GM12892 (cell line): ENCODE measurements around the gene LDHD.

Experiments used
- DNase-seq: peaks from one replicate; pipeline ENCODE4 v3.0.0; 2011; ENCODE audit not compliant: insufficient read length
- FAIRE-seq: peaks from 2 replicates; lab custom pipeline; 2011; peaks lifted over from hg19 to GRCh38; lab: Jason Lieb, UNC
- POLR2A ChIP-seq: IDR thresholded peaks from 2 replicates; pipeline ENCODE4 v1.6.1; 2011; ENCODE audit warnings: low read depth, low read length, control low read depth
- POLR2AphosphoS5 ChIP-seq: IDR thresholded peaks from 2 replicates; pipeline ENCODE4 v1.6.1; 2011; ENCODE audit warnings: low read depth, low read length, control low read depth
- TAF1 ChIP-seq: IDR thresholded peaks from 2 replicates; pipeline ENCODE4 v1.6.1; 2011; ENCODE audit warnings: low read depth, mild to moderate bottlenecking, control low read depth, low read length, borderline replicate concordance

Gene LDHD

DNA sequence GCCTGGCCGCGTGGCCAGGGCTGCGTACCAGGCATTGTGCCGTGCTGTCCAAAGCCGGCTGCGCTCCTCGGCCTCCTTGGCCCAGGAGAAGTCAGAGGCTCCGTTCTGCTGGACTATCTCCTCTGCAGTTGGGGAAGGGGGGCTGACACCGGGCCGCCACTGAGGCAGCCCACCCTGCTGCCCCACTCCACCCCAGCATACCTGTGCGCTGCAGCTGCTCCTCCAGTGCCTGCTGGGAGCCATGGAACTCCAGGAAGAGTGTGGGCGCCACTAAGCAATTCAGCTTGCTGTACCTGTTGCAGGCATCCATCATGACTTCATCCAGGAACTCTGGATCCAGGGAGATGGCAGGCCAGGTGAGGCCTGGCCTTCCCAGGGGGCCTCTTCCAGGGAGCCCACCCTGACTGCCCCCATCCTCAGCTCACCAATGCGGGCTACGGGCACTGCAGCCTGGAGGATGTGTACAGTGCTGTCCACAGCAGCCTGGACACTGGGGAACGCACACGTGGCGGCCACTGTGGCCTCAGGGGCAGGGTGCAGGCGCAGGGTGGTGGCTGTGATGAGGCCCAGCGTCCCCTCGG, 2.9 kb downstream of the LDHD start:
- TF ChIP-seq POLR2AphosphoS5 (no peak), TAF1 (no peak), POLR2A (no peak)
- no peak for FAIRE-seq
- no peak for DNase-seq

DNA sequence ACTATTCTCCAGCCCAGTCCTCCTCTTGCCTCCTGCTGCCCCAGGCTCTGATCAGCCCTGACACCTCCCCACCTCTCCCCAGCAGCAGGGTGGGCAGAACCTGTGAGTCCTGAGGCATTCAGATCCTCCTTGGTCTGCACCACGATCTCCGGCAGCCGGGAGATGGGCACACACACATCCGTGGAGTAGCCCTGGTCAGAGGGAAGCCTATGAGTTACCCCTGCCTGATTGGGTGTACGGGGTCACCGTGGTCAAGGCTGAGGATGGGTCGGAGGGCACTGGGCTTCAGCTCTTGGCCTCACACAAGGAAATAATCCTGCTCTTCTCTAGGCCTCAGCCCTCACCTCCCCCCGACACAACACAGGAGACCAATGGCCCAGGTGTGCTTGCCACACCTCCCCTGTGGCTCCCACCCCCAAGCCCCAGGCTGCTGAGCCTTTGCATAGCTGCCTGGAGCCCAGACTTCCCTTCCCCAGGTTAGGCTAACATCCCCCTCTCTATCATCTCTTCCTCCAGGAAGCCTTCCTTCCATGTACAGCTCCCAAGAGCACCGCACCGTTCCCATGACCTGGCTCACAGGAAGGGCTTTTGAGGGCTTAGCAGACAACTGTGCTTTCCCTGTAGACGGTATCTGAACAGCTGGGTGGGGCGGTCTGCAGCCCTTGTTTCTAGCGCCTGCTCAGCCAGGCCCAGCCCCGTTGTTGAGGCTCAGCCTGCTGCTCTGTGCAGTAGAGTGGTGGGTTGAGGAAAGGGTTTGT, 3.7 kb downstream of the LDHD start:
- TF ChIP-seq TAF1 = no peak
- no peak for DNase-seq
- FAIRE-seq = no peak

DNA sequence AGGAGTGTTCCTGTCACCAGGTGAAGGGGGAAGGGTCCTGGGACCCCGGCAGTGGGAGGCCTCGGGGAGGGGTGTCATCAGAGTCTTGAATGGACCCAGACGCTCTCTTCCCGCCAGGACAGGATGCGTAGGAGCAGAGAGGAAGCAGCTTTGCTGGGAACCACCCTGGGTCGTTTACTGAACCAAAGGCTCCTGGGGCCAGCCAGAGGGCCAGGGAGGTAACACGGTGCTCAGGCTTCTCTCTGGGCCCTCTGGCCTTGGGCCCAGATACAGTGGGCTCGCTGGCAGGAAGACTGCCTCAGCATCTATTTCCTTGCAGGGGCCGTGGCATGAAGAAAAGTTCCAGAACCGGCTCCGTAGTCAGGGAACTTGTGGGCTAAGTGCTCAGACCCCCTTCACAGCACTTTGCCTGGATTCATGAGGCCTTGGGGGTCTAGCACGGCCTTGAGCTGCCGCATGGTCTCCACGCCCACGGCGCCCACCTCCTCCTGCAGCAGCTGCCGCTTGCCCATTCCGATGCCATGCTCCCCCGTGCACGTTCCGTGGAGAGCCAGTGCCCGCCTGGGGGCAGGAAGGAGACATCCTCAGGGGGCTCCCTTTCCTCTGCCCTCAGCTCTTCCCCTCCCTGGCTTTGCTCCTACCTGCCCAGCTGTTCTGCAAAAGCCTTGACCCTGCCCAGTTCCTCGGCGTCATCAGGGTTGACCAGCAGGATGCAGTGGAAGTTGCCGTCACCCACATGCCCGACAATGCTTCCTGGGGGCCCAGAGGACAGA, 4.4 kb downstream of the LDHD start:
- no peak for FAIRE-seq
- TF ChIP-seq TAF1 = no peak
- no peak for TF ChIP-seq POLR2A
- TF ChIP-seq POLR2AphosphoS5 = no peak
- no peak for DNase-seq

DNA sequence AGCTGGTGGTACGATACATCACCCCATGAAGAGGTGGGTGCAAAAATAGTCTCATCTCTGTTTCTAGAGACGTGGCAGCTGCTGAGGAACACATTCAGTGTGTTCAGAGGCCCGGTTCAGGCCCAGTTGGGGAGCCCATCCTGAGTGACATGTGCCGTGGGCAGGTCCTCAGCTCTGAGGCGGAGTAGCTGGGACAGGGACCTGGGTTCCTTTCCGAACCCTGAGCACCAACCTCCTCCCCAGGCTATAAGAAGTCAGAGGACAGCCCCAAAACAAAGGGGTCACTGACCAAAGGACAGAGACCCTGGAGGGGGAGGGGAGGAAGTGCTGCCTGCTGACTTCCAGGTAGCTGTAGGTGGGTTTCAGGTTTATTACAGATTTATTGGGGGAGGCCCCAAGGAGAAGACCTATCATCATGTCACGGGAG, 5.1 kb downstream of the LDHD start:
- no peak for DNase-seq
- FAIRE-seq = no peak
- no peak for TF ChIP-seq POLR2A
- TF ChIP-seq POLR2AphosphoS5 = no peak
- no peak for TF ChIP-seq TAF1

DNA sequence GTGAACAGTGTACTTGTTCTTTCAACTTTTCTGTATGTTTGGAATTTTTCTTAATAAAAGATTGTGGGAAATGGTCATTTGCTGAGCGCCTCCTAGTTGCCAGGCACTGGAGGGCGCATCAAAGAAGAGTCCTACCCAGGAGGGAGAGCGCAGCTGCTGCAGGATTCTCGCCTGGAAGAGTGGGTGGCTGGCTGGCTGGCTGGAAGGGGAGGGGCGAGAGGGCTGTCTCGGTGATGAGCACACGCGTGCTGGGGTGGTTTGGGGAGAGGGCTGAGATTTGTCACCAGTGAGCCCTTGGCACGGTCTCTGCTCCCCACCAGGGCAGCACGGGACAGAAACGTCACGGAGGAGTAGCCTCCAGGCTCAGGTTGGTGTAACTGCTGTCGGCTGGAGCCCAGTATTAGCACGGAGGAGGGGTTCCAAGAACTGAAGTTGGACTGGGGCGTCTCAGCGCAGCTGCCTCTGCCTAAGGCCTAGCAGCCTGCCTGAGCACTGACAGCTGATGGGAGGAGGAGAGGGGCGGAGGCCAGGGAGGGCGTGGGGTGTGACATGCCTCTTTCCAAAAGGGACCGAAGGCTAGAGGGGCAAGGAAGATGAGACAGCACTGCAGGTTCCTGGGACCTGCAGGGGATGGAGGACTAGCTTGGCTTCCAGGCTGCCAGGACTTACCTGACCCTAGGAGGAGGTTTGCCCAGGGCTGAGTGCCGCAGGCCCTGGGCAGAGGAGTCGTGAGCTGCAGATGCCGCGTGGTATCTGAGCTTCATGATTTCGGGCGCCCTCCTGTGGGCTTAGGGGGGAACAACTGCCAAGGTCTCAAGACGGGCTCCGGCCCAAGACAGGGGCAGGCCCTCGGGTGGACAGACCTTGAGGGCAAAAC, 5.7 kb downstream of the LDHD start:
- FAIRE-seq (peak; percentile 95), DNase-seq (peak; percentile 89)
- TF ChIP-seq POLR2AphosphoS5 (no peak), TAF1 (no peak), POLR2A (no peak)

DNA sequence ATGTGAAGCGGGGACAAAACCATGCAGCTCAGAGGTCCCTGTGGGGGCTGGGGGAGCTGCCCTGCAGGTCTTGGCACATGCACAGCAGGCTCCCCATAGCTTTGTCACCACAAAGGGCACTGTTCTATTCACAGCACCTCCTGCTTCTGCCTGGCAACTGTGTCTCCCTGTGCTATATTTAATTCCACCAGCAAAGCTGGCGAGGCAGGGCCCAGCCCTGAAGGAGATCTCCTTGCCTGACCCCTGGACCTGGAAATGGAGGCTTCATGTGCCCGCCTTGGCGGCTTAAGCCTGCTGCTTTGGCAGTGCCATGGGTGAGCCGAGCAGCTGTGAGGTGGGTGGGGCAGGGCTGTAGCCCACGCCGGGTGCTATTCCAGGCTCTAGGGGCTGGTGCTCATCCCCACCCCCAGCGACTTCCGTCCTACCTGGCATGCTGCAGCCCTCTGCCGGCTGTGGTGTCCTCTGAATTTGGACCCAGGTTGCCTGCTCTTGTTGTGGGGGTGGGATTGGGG, 6.8 kb downstream of the LDHD start:
- no peak for TF ChIP-seq TAF1
- no peak for TF ChIP-seq POLR2AphosphoS5
- no peak for TF ChIP-seq POLR2A
- FAIRE-seq (no peak), DNase-seq (no peak)

DNA sequence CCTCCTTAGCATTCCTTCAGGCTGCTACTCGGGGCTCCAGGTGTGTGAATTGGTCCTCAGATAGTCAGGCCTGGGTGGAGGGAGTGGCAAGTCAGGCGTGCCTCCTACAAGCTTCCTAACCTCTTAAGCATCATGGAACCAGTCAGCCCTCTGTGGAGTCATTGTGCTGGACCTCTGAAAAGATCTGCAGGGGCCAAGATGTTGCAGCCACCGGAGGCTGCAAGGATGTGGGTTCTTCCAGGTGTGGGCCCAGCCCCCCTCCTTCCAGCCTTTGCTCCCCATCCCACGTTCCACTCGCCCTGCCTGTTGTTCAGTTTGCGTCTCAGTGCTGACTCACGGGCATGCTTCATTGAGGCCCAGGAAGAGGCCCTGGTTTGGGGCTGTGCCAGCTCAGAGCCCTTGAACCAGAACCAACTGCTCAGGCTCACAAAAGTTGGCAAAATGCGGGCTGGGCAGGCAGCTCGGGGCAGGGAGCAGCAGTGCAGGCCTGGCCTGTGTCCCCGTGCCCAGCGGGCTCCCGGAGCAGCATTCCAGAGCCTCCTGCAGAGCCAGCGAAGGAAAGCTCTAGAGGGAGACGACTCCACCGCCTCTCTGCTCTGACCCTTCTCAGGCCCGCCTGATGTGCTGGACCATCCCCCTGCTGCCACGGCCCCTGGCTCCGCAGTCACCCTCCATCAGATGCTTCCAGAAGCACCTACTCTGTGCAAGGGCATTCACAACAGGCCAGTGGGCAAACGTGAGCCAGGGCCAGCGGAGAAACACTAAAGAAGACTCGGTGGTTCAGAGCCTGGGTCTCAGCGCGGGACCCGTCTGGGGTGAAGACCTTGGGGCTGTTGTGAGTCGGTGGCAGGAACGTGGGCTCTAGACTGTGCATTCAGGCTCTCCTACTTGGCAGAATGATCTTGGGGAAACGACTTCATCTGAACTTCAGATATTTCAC, 7.5 kb downstream of the LDHD start:
- TF ChIP-seq POLR2AphosphoS5 (no peak), POLR2A (no peak), TAF1 (no peak)
- no peak for DNase-seq
- peak; percentile 78 for FAIRE-seq

DNA sequence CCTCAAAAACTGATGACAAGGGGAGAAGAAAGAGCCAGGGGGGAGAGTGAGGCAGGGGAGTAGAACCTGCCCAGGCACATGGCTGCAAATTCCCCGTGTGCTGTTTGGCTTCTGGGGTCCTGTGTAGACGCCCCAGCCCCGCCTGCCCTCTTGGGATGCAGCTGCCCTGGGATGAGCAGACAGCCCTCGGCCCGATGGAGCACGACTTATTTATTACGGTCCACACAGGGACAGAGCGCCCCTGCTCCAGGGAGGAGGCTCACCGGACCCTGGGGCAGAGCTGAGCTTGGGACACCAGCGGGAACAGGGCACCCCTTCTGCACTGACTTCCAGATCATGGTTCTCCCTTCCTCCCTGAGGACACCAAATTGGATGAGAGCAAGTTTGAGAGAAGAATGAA, 9.1 kb downstream of the LDHD start:
- no peak for TF ChIP-seq POLR2A
- TF ChIP-seq POLR2AphosphoS5 = no peak
- DNase-seq = no peak
- no peak for FAIRE-seq

DNA sequence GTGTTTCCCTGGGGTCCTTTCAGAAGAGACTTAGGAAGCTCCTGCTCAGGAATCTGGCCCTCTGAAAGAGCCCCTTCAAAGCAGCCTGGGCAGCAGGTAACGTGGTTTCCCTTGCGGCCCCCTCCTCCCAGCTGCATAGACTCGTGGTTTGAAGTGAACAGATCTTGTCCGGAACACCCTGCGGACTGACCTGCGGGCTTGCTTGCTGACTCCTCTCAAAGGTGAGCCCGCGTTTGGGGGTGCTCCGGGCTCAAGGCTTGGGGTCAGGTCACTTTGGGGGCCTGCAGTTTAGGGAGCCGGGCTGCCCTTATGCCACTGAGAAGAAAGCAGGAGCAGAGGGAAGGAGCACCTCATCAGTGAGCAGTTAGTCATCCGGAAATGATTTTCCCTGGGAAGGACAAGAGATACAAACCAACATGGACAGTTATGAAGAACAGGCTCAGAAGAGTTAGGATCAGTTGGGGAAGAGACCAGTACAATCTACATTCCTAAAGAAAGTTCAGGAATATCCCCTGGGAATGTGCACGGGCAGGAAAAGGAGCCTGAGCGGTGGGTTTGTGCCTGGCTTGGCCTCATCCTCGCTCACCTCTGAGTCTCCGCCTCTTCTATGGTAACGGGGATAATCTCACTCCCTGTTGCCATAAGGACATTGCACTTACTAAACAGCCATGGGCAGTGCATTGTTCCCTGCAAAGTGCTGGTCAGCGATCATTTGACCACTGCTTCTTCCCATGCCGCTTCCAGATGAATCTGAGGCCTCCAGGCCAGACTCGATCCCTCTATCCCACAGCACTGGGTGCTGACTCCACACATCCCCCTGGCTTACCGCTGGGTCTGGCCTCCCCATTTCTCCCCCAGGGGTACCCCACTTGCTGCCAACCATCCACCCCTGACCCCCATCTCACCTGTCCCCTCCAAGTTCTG, 10.0 kb downstream of the LDHD start:
- FAIRE-seq (peak; percentile 51), DNase-seq (no peak)
- TF ChIP-seq TAF1 = no peak
- no peak for TF ChIP-seq POLR2AphosphoS5
- TF ChIP-seq POLR2A = no peak
